Sigmoid colon (tissue), 4 donors: ENCODE measurements around the gene MUC6.

Experiments
- EP300 ChIP-seq, 4 donors: sonication (generic); formaldehyde crosslinking; IDR thresholded peaks; one replicate each; pipeline ENCODE4 v1.6.1; 2017; ENCODE audit warnings: antibody characterized with exemption in 4 of 4
- POLR2A ChIP-seq, 2 donors: fragments of 450-650 bp; IDR thresholded peaks; one replicate each; pipeline ENCODE4 v1.6.1; 2016; ENCODE audit warnings: antibody characterized with exemption in 2 of 2, mild to moderate bottlenecking in 2 of 2, moderate library complexity in 2 of 2
- POLR2AphosphoS5 ChIP-seq, 4 donors: sonication (generic); formaldehyde crosslinking; IDR thresholded peaks; one replicate each; pipeline ENCODE4 v1.6.1; 2017; ENCODE audit warnings: antibody characterized with exemption in 4 of 4
- TF ChIP-seq, protein P1 (sequence below), 4 experiments: fragments of 450-650 bp in 3 of 4; fragments of 200-600 bp in 1 of 4; IDR thresholded peaks; one replicate each; pipeline ENCODE4 v1.5.1; 2016 to 2019; ENCODE audit warnings: antibody characterized with exemption in 4 of 4, mild to moderate bottlenecking in 3 of 4, moderate library complexity in 2 of 4

GRCh38 chr11:973237-973636 is 63.3 kb downstream of the MUC6 start:
- TF ChIP-seq, protein P1, sequence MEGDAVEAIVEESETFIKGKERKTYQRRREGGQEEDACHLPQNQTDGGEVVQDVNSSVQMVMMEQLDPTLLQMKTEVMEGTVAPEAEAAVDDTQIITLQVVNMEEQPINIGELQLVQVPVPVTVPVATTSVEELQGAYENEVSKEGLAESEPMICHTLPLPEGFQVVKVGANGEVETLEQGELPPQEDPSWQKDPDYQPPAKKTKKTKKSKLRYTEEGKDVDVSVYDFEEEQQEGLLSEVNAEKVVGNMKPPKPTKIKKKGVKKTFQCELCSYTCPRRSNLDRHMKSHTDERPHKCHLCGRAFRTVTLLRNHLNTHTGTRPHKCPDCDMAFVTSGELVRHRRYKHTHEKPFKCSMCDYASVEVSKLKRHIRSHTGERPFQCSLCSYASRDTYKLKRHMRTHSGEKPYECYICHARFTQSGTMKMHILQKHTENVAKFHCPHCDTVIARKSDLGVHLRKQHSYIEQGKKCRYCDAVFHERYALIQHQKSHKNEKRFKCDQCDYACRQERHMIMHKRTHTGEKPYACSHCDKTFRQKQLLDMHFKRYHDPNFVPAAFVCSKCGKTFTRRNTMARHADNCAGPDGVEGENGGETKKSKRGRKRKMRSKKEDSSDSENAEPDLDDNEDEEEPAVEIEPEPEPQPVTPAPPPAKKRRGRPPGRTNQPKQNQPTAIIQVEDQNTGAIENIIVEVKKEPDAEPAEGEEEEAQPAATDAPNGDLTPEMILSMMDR (IDR thresholded peaks at IDR 0.05) = no peak
- no peak for TF ChIP-seq EP300 (IDR thresholded peaks at IDR 0.05)
- TF ChIP-seq POLR2A (IDR thresholded peaks at IDR 0.05) = no peak
- no peak for TF ChIP-seq POLR2AphosphoS5 (IDR thresholded peaks at IDR 0.05)
